HEK293 (cell line): ENCODE results near the gene PFN3.
"Not testable (repeated sequence)": the region's sequence is repeated elsewhere in the genome, so short reads cannot be mapped to it uniquely, and the experiment has no call there.

Experiments used
- CTCF ChIA-PET: fragments of 350-600 bp; formaldehyde crosslinking; extraction: SDS; loops from one replicate; lab custom pipeline; 2021; ENCODE audit warnings: antibody characterized with exemption; lab: Yijun Ruan, JAX
- POLR2A ChIA-PET: fragments of 300-600 bp; formaldehyde crosslinking; extraction: SDS; loops from one replicate; lab custom pipeline; 2020; ENCODE audit warnings: antibody characterized with exemption, inconsistent platforms; lab: Yijun Ruan, JAX
- H3K27ac ChIP-seq: fragments of 200-500 bp; sonication (Bioruptor generic); 2 replicates; pipeline ENCODE4 v1.5.1; 2014; ENCODE audit warnings: low read depth, low read length, control low read depth, inconsistent platforms; ENCODE audit errors: extremely low read depth
- H3K36me3 ChIP-seq, 2 experiments: fragments of 200-500 bp in 1 of 2; sonication (Bioruptor generic) in 1 of 2; 1 replicate in 1 of 2; 2 replicates in 1 of 2; pipeline ENCODE4 v1.5.1; 2014 to 2017; ENCODE audit warnings: inconsistent platforms in 2 of 2, low read length in 2 of 2; ENCODE audit not compliant: control insufficient read depth in 2 of 2, insufficient read depth in 1 of 2
- H3K4me1 ChIP-seq: fragments of 200-500 bp; sonication (Bioruptor generic); 2 replicates; pipeline ENCODE4 v1.5.1; 2014; ENCODE audit warnings: mild to moderate bottlenecking, low read length, inconsistent platforms; ENCODE audit not compliant: control insufficient read depth, insufficient read depth
- H3K4me3 ChIP-seq: 2 replicates; pipeline ENCODE4 v1.5.1; 2011; ENCODE audit warnings: low read depth, mild to moderate bottlenecking, control low read depth, low read length, moderate library complexity
- H3K9me3 ChIP-seq: fragments of 200-500 bp; sonication (Bioruptor generic); 2 replicates; pipeline ENCODE4 v1.5.1; 2014; ENCODE audit warnings: low read depth, low read length, inconsistent platforms; ENCODE audit not compliant: control insufficient read depth, insufficient read depth
- GFI1B ChIP-seq: fragments of 450-650 bp; formaldehyde crosslinking; IDR thresholded peaks from 2 replicates; pipeline ENCODE4 v1.5.1; 2016; ENCODE audit warnings: missing biosample characterization, missing genetic modification characterization
- GLIS1 ChIP-seq: fragments of 450-650 bp; formaldehyde crosslinking; IDR thresholded peaks from 2 replicates; pipeline ENCODE4 v1.5.1; 2016; ENCODE audit warnings: missing biosample characterization, missing genetic modification characterization
- PRDM10 ChIP-seq: fragments of 450-650 bp; formaldehyde crosslinking; IDR thresholded peaks from 2 replicates; pipeline ENCODE4 v1.5.1; 2016; ENCODE audit warnings: missing biosample characterization, missing genetic modification characterization
- SCRT2 ChIP-seq: fragments of 450-650 bp; formaldehyde crosslinking; IDR thresholded peaks from 2 replicates; pipeline ENCODE4 v1.5.1; 2016; ENCODE audit warnings: missing biosample characterization, missing genetic modification characterization
- ZBTB17 ChIP-seq: fragments of 450-650 bp; formaldehyde crosslinking; IDR thresholded peaks from 2 replicates; pipeline ENCODE4 v1.5.1; 2016; ENCODE audit warnings: missing biosample characterization, missing genetic modification characterization
- ZBTB20 ChIP-seq: fragments of 450-650 bp; formaldehyde crosslinking; IDR thresholded peaks from 2 replicates; pipeline ENCODE4 v1.5.1; 2016; ENCODE audit warnings: missing biosample characterization, missing genetic modification characterization
- ZIC2 ChIP-seq: fragments of 450-650 bp; formaldehyde crosslinking; IDR thresholded peaks from 2 replicates; pipeline ENCODE4 v1.5.1; 2016; ENCODE audit warnings: missing biosample characterization, missing genetic modification characterization
- ZNF324 ChIP-seq: fragments of 450-650 bp; formaldehyde crosslinking; IDR thresholded peaks from 2 replicates; pipeline ENCODE4 v1.5.1; 2016; ENCODE audit warnings: missing biosample characterization, missing genetic modification characterization
- ZNF423 ChIP-seq: fragments of 450-650 bp; formaldehyde crosslinking; IDR thresholded peaks from 2 replicates; pipeline ENCODE4 v1.5.1; 2016; ENCODE audit warnings: missing biosample characterization, missing genetic modification characterization
- ZNF426 ChIP-seq: fragments of 450-650 bp; formaldehyde crosslinking; IDR thresholded peaks from 2 replicates; pipeline ENCODE4 v1.5.1; 2017; ENCODE audit warnings: missing biosample characterization, missing genetic modification characterization, mild to moderate bottlenecking, inconsistent platforms, moderate library complexity
- ZNF529 ChIP-seq: fragments of 450-650 bp; formaldehyde crosslinking; IDR thresholded peaks from 2 replicates; pipeline ENCODE4 v1.5.1; 2017; ENCODE audit warnings: missing genetic modification characterization, missing biosample characterization; ENCODE audit not compliant: insufficient replicate concordance
- ZNF596 ChIP-seq: fragments of 450-650 bp; IDR thresholded peaks from 2 replicates; pipeline ENCODE4 v1.5.0; 2018; ENCODE audit warnings: missing biosample characterization, mild to moderate bottlenecking, missing genetic modification characterization, moderate library complexity
- ZNF624 ChIP-seq: fragments of 450-650 bp; formaldehyde crosslinking; IDR thresholded peaks from 2 replicates; pipeline ENCODE4 v1.5.1; 2017; ENCODE audit warnings: missing biosample characterization, missing genetic modification characterization
- ZNF660 ChIP-seq: fragments of 450-650 bp; IDR thresholded peaks from 2 replicates; pipeline ENCODE4 v1.5.1; 2018; ENCODE audit warnings: missing biosample characterization, mild to moderate bottlenecking, missing genetic modification characterization
- TF ChIP-seq, protein P1 (sequence below): fragments of 450-650 bp; formaldehyde crosslinking; IDR thresholded peaks from 2 replicates; pipeline ENCODE4 v1.5.1; 2016; ENCODE audit warnings: missing biosample characterization, missing genetic modification characterization
- TF ChIP-seq, protein P2 (sequence below): fragments of 450-650 bp; formaldehyde crosslinking; IDR thresholded peaks from 2 replicates; pipeline ENCODE4 v1.5.1; 2016; ENCODE audit warnings: missing biosample characterization, missing genetic modification characterization, borderline replicate concordance
- TF ChIP-seq, protein P3 (sequence below): fragments of 450-650 bp; formaldehyde crosslinking; IDR thresholded peaks from 2 replicates; pipeline ENCODE4 v1.5.1; 2016; ENCODE audit warnings: missing biosample characterization, missing genetic modification characterization, low read depth
- TF ChIP-seq, protein P4 (sequence below): fragments of 450-650 bp; formaldehyde crosslinking; IDR thresholded peaks from 2 replicates; pipeline ENCODE4 v1.5.1; 2016; ENCODE audit warnings: missing biosample characterization, missing genetic modification characterization, low read depth

The PFN3 gene

DNA sequence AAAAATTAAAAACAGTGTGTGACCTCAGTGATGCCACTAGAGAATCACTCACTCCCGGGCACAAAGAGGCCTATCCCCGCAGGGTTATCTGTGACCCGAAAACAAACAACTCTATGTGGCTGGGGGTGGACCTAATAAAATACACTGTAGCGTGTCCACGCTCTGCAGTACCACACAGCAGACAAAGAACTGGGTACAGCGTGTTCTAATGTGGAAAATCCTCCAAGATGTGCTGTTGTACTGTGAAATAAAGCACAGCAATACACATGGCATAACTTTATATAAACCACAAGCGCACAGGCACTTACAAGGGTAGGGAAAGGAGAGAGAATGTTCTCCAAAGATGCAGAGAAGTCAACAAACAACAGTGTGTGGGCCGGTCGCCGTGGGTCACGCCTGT lies 24.4 kb downstream of the PFN3 start (continued):
- no peak for TF ChIP-seq ZNF596 (tag by site-specific recombination)
- TF ChIP-seq GFI1B, result no peak
- no peak for TF ChIP-seq PRDM10 (tag by site-specific recombination)

DNA sequence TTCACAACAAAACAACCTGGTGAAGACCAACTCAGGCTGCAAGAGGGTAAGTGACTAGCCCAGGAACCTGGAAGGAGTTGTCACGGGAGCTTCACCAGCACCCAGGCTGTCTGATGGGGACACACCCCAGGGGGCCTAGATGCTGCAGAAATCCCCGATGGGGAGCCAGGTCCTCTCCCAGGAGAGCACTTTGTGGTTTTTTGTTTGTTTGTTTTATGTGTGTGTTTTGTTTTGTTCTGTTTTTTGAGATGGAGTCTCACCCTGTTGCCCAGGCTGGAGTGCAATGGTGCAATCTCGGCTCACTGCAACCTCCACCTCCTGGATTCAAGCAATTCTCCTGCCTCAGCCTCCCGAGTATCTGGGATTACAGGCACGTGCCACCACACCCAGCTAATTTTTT lies 24.9 kb downstream of the PFN3 start:
- H3K9me3 ChIP-seq, POLR2A ChIA-PET, H3K4me3 ChIP-seq, H3K4me1 ChIP-seq, H3K36me3 ChIP-seq, H3K27ac ChIP-seq: not testable (repeated sequence)
- CTCF ChIA-PET, result interaction anchor here (1.3 kb wide), 1 partner anchor 126 kb away, joined by 3 read pairs; no protein-coding TSS in a partner anchor
- TF ChIP-seq GLIS1 (peak; percentile 97), ZNF423 (tag by site-specific recombination) (0 out of 2 replicates have a peak, but pooled peaks have one; percentile 33), ZIC2 (tag by site-specific recombination) (peak; percentile 71), PRDM10 (tag by site-specific recombination) (peak; percentile 59)

DNA sequence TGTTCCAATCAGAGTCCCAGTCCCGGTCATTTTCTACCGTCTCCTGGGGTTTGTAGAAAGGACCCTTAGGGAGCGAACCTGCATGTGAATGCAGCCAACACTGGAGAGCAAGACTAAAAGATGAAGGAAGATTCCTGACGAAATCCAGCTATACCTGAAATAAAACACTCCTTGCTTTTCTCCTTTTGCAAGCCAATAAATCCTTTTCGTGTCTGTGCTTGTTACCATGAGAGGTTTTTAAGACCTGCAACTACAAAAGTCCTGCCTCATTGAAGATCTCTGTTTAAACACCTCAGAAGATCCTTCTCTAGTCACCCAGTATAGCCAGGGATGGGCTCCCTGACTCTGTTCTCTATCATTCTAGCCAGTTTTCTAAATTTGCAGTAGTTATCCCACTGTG lies 26.2 kb downstream of the PFN3 start:
- H3K27ac ChIP-seq, result no peak overlapping the region
- peaks cover 6% of the 10 kb centered on the region; the same call in 1 of the 2 replicates for H3K4me1 ChIP-seq
- H3K36me3 ChIP-seq, result peaks cover 0 to 5% of the 10 kb centered on the region in 2 experiments; a peak in 1 of 3 replicates
- ChIA-PET CTCF (interaction anchor here (1.3 to 6.1 kb wide), 3 partner anchors 9 to 29 kb away, joined by 4 to 65 read pairs (median 63); partner anchors contain the start of genes PFN3 and SLC34A1), POLR2A (no interaction called here)
- no peak overlapping the region for H3K4me3 ChIP-seq
- H3K9me3 ChIP-seq, result no peaks in the 10 kb centered on the region
- TF ChIP-seq, protein P1, sequence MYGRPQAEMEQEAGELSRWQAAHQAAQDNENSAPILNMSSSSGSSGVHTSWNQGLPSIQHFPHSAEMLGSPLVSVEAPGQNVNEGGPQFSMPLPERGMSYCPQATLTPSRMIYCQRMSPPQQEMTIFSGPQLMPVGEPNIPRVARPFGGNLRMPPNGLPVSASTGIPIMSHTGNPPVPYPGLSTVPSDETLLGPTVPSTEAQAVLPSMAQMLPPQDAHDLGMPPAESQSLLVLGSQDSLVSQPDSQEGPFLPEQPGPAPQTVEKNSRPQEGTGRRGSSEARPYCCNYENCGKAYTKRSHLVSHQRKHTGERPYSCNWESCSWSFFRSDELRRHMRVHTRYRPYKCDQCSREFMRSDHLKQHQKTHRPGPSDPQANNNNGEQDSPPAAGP (tag by site-specific recombination), result no peak
- TF ChIP-seq ZIC2 (tag by site-specific recombination) (no peak), ZNF660 (no peak), ZNF624 (tag by site-specific recombination) (no peak), ZBTB20 (tag by site-specific recombination) (no peak), GFI1B (no peak), SCRT2 (tag by site-specific recombination) (no peak), ZNF529 (no peak), GLIS1 (no peak), ZNF324 (tag by site-specific recombination) (no peak), ZNF426 (tag by site-specific recombination) (no peak), ZBTB17 (tag by site-specific recombination) (no peak)
- TF ChIP-seq, protein P2, sequence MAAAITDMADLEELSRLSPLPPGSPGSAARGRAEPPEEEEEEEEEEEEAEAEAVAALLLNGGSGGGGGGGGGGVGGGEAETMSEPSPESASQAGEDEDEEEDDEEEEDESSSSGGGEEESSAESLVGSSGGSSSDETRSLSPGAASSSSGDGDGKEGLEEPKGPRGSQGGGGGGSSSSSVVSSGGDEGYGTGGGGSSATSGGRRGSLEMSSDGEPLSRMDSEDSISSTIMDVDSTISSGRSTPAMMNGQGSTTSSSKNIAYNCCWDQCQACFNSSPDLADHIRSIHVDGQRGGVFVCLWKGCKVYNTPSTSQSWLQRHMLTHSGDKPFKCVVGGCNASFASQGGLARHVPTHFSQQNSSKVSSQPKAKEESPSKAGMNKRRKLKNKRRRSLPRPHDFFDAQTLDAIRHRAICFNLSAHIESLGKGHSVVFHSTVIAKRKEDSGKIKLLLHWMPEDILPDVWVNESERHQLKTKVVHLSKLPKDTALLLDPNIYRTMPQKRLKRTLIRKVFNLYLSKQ, result no peak
- TF ChIP-seq, protein P3, sequence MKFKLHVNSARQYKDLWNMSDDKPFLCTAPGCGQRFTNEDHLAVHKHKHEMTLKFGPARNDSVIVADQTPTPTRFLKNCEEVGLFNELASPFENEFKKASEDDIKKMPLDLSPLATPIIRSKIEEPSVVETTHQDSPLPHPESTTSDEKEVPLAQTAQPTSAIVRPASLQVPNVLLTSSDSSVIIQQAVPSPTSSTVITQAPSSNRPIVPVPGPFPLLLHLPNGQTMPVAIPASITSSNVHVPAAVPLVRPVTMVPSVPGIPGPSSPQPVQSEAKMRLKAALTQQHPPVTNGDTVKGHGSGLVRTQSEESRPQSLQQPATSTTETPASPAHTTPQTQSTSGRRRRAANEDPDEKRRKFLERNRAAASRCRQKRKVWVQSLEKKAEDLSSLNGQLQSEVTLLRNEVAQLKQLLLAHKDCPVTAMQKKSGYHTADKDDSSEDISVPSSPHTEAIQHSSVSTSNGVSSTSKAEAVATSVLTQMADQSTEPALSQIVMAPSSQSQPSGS (tag by site-specific recombination), result no peak
- TF ChIP-seq, protein P4, sequence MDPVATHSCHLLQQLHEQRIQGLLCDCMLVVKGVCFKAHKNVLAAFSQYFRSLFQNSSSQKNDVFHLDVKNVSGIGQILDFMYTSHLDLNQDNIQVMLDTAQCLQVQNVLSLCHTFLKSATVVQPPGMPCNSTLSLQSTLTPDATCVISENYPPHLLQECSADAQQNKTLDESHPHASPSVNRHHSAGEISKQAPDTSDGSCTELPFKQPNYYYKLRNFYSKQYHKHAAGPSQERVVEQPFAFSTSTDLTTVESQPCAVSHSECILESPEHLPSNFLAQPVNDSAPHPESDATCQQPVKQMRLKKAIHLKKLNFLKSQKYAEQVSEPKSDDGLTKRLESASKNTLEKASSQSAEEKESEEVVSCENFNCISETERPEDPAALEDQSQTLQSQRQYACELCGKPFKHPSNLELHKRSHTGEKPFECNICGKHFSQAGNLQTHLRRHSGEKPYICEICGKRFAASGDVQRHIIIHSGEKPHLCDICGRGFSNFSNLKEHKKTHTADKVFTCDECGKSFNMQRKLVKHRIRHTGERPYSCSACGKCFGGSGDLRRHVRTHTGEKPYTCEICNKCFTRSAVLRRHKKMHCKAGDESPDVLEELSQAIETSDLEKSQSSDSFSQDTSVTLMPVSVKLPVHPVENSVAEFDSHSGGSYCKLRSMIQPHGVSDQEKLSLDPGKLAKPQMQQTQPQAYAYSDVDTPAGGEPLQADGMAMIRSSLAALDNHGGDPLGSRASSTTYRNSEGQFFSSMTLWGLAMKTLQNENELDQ, result no peak
